Measurements from ENCODE around the gene C1orf232.
A peak's percentile ranks its signal among the peaks of the same experiment; 100 is the strongest.

C1orf232 gene

GRCh38 chr1:26168410-26169197 is at the start of gene C1orf232:
Gene C1orf232, minus strand, starts transcription at chr1:26168963. Its CDS starts 464 bp downstream, at chr1:26168499.
- peak in 1 of 14 donors; percentile 27 for DNase-seq

- DNase-seq = no peak
These were observed 46.5 kb upstream of the C1orf232 start for GRCh38 chr1:26215246-26215645.

DNA sequence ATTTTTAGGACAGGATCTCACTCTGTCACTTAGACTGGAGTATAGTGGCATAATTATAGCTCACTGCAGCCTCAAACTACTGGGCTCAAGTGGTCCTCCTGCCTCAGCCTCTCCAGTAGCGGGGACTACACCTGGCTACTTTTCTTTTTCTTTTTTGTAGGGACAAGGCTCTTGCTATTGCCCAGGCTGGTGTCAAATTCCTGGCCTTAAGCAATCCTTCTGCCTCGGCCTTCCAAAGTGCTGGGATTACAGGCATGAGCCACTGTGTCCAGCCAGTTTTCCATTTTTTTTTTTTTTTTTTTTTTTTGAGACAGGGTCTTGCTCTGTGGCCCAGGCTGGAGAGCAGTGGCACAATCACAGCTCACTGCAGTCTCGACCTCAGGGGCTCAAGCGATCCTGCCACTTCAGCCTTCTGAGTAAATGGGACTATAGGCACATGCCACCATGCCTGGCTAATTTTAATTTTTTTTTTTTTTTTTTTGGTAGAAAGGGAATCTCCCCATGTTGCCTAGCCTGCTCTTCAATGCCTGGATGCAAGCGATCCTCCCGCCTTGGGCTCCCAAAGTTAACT is 44.7 kb upstream of the C1orf232 start:
- no peak for DNase-seq

GRCh38 chr1:26212726-26213125 is 44.0 kb upstream of the C1orf232 start:
- no peak for DNase-seq

- DNase-seq = no peak
These were observed 41.5 kb upstream of the C1orf232 start for GRCh38 chr1:26210147-26210870.

DNA sequence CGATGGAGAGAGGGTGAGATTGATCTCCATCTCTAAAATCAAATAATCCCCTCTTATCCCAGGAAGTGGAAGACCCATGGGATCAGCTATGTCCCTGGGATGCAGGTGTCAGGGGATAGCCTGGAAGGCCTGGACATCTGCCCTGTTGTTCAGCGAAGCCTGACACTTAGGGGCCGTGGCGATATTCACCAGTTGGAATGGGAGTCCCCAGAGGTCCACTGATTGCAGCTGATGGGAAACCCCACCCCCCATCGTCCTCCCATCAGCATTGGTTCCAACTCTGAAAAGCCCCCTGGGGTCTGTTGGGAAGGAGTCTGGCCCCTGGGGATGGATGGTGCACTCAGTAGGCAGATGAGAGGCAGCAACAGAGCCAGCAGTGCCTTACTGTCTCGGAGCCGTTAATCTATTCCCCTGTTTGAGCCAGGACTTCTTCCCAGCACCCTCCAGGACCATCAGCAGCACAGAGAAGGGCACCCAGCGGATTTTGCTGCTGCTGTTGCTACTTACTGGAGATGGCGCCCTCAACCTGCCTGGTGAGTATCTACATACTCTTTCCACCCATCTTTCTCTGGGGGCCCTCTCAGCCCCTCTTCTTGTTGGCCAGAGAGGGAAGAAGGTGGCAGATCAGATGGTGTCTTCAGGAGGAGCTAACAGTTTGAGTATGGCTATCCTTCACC is 35.0 kb upstream of the C1orf232 start:
- no peak for DNase-seq

GRCh38 chr1:26200413-26200812 is 31.6 kb upstream of the C1orf232 start:
- DNase-seq = no peak

GRCh38 chr1:26197813-26198212 is 29.1 kb upstream of the C1orf232 start:
- DNase-seq = no peak

GRCh38 chr1:26197301-26197700 is 28.5 kb upstream of the C1orf232 start:
- no peak for DNase-seq

DNA sequence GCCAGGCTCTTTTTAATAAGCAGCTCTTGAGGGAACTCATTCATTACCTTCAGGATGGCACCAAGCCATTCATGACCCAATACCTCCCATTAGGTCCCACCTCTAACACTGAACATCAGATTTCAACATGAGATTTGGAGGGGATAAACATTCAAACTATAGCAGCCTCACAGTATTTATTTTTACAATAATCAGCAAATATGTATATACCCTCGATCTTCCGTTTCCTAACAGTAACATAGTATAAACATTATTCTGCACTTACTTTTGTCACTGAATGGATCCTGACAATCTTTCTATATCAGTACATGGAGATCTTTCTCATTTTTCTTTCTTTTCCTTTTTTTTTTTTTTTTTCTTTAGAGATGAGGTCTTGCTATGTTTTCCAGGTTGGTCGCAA is 27.0 kb upstream of the C1orf232 start:
- DNase-seq = no peak

- DNase-seq = no peak
These were observed 23.0 kb upstream of the C1orf232 start for GRCh38 chr1:26191739-26192138.

DNA sequence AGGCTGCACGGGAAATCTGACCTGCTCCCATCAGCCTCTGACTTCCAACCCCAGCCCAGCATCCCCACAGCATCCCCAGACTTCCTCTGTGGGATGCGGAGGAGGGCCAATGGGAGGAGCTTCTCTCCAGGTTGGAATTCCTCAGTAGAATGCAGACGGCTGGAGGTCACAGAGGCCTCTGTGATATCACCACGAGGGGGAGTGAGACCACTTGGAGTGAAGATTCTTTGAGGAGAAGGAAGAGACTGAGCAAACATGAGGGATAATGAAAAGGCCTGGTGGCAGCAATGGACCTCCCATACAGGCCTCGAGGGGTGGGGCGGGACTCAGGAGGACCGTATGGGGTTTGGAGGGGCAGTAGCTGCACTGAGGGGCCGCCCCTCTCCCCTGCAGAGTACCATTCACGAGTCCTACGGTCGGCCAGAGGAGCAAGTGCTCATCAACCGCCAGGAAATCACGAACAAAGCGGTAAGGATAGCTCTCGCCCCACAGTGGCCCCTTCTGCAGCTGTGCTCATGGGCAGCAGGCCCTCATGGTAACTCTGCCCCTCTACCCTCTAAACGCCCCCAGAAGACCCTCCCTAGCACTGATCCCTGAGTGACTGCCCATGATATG is 21.7 kb upstream of the C1orf232 start, which contains the start of gene CATSPER4:
Gene CATSPER4, plus strand, starts transcription at position 230 of the 615 bp plus-strand sequence. Its CDS starts 26 bp downstream, at position 256.
- peak in 1 of 14 donors; percentile 2 for DNase-seq

- no peak for DNase-seq
These were observed 21.1 kb upstream of the C1orf232 start for GRCh38 chr1:26189751-26190275.

DNA sequence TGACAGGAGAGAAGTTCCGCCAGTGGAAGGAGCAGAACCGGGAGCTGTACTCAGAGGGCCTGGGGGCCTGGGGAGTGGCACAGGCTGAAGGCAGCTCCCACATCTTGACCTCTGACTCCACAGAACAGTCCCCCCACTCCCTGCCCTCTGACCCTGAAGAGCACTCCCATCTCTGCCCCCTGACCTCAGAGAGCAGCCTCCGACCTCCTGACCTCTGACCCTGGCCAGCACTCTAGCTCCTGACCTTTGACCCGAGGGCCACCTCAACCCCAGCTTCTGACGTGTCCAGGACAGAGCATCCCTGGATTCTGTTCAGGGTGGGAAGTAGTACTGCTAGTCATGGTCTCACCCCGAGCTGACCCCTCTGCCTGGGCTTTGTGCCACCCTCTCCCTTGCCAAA is 20.6 kb upstream of the C1orf232 start:
- no peak for DNase-seq

DNA sequence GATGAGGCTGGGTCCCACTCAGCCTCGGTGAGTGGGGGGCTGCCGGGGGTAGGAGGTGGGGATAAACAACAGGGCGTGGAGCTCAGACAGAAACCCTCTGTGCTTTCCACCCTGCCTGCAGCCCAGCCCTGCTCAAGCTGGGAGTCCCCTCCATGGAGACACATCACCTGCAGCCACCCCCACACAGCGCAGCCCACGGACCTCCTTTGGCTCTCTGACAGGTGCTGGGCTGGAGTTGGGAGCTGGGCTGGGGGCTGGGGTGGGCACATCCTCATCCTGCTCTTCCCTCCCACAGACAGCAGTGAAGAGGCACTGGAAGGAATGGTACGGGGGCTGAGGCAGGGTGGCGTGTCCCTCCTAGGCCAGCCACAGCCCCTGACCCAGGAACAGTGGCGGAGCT is 19.7 kb upstream of the C1orf232 start:
- no peak for DNase-seq

DNA sequence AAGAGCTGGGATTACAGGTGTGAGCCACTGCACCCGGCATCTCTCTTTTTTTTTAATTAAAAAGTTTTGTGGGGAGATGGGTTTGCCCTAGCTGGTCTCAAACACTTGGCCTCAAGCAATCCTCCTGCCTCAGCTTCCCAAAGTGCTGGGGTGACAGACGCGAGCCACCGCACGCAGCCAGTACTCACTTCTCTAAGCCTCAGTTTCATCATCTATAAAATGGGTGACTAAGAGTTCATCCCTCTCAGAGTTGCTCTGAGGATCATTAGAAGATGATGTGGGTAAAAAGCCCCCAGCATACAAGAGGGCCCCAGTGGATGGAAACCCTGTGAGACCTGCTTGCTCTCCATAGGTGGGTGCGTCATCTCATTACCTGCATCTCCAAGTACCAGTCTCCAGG is 19.1 kb upstream of the C1orf232 start:
- DNase-seq = no peak

GRCh38 chr1:26184883-26185282 is 16.1 kb upstream of the C1orf232 start:
- DNase-seq = no peak

DNA sequence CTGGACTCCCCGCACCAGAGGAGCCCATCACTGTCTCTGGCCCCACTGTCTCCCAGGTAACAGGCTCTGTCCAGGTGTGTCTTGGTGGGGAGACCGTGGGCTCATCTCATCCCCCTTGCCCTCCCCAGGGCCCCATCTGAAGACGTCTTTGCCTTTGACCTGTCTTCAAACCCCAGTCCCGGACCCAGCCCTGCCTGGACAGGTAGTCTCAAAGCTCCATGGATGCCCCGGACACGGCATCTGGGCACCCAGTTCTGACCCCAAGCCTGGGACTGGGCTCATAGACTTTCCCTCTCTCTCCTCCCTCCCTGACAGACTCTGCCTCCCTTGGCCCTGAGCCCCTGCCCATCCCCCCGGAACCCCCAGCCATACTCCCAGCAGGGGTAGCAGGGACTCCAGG is 15.3 kb upstream of the C1orf232 start:
- no peak for DNase-seq

DNA sequence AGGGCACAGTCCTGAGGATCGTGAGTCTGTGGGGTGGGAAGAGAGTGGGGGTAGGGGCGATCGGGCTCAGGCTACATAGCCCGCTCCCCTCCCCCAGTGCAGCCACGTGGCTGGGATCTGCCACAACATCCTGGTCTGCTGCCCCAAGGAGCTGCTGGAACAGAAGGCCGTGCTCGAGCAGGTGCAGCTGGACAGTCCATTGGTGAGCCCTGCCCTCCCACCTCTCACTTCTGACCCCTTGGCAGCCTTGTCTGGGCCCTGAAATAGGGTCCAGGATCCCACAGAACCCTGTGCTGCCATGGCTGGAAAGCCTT is 13.6 kb upstream of the C1orf232 start:
- no peak for DNase-seq

DNA sequence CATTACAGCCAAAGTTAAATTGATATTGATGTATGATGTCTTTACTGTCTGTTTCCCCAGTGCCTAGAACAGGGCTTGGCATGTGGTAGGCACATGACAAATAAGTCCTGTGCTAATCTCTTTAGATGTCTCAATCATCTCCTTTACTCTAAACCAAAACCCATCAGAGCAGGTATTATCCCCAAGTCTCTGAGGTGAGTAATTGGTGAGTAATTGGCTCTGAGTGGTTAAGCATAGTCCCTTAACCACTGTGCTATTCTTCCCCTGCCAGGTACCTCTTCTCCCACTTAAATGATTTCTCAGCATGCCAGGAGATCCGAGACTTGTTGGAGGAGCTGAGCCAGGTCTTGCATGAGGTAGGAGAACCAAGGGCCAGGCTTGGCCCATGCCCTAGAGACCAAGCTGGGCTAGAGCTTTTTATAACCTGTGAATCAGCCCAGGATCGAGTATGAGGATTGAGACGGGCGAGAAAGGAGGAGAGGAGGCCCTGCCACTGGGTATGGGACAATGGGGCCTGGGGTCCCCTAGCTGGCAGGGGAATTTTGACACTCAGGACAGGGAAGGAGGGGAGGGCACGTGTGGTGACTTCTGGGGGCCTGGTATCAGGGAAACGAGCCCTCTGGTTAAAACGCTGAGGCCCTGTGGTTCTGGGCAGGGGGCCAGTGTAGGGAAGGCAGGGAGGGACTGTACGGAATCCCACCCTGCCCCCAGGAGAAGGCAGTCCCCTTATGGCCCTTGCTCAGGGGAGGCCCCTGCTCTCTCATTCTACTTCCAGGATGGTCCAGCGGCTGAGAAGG is 13.0 kb upstream of the C1orf232 start:
- no peak for DNase-seq

GRCh38 chr1:26180010-26180506 is 11.3 kb upstream of the C1orf232 start:
- no peak for DNase-seq

Data from C1 segment of cervical spinal cord (tissue), 14 donors.